Heart left ventricle (tissue), 16 donors: ENCODE data around the gene CTTNBP2NL. TPM values are rescaled to one million over a fixed set of nuclear protein-coding genes. Genes with fewer than 3 reads are reported as not detected.
"Not testable (repeated sequence)": the region's sequence is repeated elsewhere in the genome, so short reads cannot be mapped to it uniquely, and the experiment has no call there.

Experiments
- ATAC-seq, 4 donors: fragments of 200-7000 bp; cut with Tn5 transposase; one replicate each; pipeline ENCODE4 v1.9.1; 2020 to 2022; ENCODE audit warnings: moderate library complexity in 4 of 4, mild to moderate bottlenecking in 3 of 4, moderate number of reproducible peaks in 1 of 4
- DNase-seq, 5 donors: peaks; one replicate each; pipeline ENCODE4 v3.0.0-alpha.2; 2020
- H3K27ac ChIP-seq, 12 donors: fragments of 200-600 bp; sonication (generic) in 4 of 12; one replicate each; pipeline versions ENCODE4 v1.5.0 to v1.8.0; 2016 to 2022; ENCODE audit warnings: mild to moderate bottlenecking in 2 of 12
- H3K27me3 ChIP-seq, 9 donors: fragments of 200-600 bp; sonication (generic) in 2 of 9; one replicate each; pipeline versions ENCODE4 v1.5.1 to v1.8.0; 2016 to 2022; ENCODE audit warnings: mild to moderate bottlenecking in 3 of 9
- H3K36me3 ChIP-seq, 9 donors: fragments of 200-600 bp; sonication (generic) in 2 of 9; one replicate each; pipeline versions ENCODE4 v1.5.0 to v1.8.0; 2018 to 2022; ENCODE audit warnings: mild to moderate bottlenecking in 2 of 9
- H3K4me1 ChIP-seq, 12 donors: fragments of 200-600 bp; sonication (generic) in 4 of 12; one replicate each; pipeline versions ENCODE4 v1.5.0 to v1.8.0; 2016 to 2022; ENCODE audit warnings: mild to moderate bottlenecking in 3 of 12
- H3K4me3 ChIP-seq, 12 donors: fragments of 200-600 bp; sonication (generic) in 4 of 12; one replicate each; pipeline versions ENCODE4 v1.5.0 to v1.8.0; 2017 to 2022; ENCODE audit warnings: mild to moderate bottlenecking in 9 of 12, moderate library complexity in 4 of 12
- H3K9me3 ChIP-seq, 12 donors: fragments of 200-600 bp; sonication (generic) in 4 of 12; one replicate each; pipeline versions ENCODE4 v1.5.0 to v1.8.0; 2016 to 2022; ENCODE audit warnings: mild to moderate bottlenecking in 1 of 12
- CTCF ChIP-seq, 12 donors: fragments of 200-600 bp; sonication (generic) in 4 of 12; IDR thresholded peaks; one replicate each; pipeline versions ENCODE4 v1.5.0 to v1.8.0; 2018 to 2022; ENCODE audit warnings: antibody characterized with exemption in 12 of 12, mild to moderate bottlenecking in 5 of 12
- POLR2A ChIP-seq, 2 donors: fragments of 450-650 bp; IDR thresholded peaks; one replicate each; pipeline ENCODE4 v1.6.1; 2017; ENCODE audit warnings: antibody characterized with exemption in 2 of 2, mild to moderate bottlenecking in 2 of 2, moderate library complexity in 2 of 2
- WGBS, 4 donors: extraction: QIAGEN DNeasy Blood & Tissue Kit in 2 of 4; methylation state at CpG; one replicate each; pipeline versions ENCODE4 v1.1.5 to v1.1.7; 2013 to 2018; 5-methylcytosine and 5-hydroxymethylcytosine counted together
- intact Hi-C, 10 donors: fragments of 100-400 bp; cut with DNase I; formaldehyde crosslinking; loops; one replicate each; pipeline versions ENCODE4 v1.11.1 to v1.14.2; 2022
- polyA plus RNA-seq, 2 donors: library from polyadenylated mRNA; stranded (reverse); fragments of 200-250 nt; gene quantifications; one replicate each; pipeline ENCODE4 v1.2.3, GENCODE V29; 2013
- total RNA-seq, 9 donors: library from RNA; depleted of rRNA in 2 of 9; stranded (reverse); fragments of >200 nt in 2 of 9; fragmentation: NEBNext Ultra II Directional in 3 of 9; extraction: Animal tissue kit (Norgen Biotek cat#: 25700) in 3 of 9; gene quantifications; one replicate each; pipeline versions ENCODE4 v1.1.0 to v1.2.4, GENCODE V29; 2016 to 2023
- donor health status: ischemic (EF 13 %, LVEDD 7.1; RV severe dilation, severe dysfunction).
- donor health status: healthy with polysubstance abuse.
- donor health status: DM: no; HTN: yes; CAD: no.
- donor health status: DM: no; HTN: no; CAD: no.
- donor health status: ischemic (EF 25% LVEDD 6.9; RV normal size, moderate dysfunction).
- donor health status: ischemic (EF 25% LVEDD 5.7; RV mildly dilated, moderate dysfunction).
- donor health status: healthy.
- donor health status: DM: yes; HTN: yes; CAD: no.
- donor health status: ischemic (EF 35%, LVEDD 5.7; RV mildly dilated, moderate dysfunction).
- donor health status: nonischemic (EF 11% LVEDD 7.7; RV severe dilation, severe dysfunction).
- donor health status: DM: yes; HTN: yes; CAD: no.
- donor health status: PGD.
- donor health status: ischemic (EF 29% LVEDD 5.4; RV normal size, mild dysfunction).
- donor health status: nonischemic (EF 23%, LVEDD 6.1; RV moderate dilation, normal function).

Gene CTTNBP2NL
- total and polyA plus RNA-seq, 11 donors: 4.6 to 22.8 (median 14.1) TPM

DNA sequence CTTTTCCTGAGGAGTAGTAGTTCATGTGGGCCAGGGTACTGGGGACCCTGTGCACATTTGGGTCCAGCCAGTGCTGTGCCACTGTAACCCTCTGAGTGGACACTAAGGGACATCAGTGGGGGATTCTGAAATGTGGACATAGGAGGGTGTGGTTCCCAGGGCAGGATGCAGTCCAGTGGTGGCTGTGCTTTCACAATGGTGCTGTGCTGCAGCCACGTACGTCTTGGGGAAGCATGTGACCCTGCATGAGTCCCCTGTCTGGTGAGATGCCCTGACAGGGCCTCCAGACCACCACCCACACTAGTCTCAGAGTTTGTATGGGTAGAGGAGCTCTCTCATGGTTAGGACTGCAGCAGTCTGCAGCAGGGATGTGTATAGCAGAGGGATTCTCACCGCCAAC is 75.0 kb downstream of the CTTNBP2NL start:
- Histone ChIP-seq H3K27me3 (no peaks in the 10 kb centered on the region), H3K27ac (no peak overlapping the region), H3K4me3 (no peak overlapping the region), H3K36me3 (no peaks in the 10 kb centered on the region), H3K9me3 (no peaks in the 10 kb centered on the region), H3K4me1 (peaks cover 0 to 13% (median 6%) of the 10 kb centered on the region in 12 donors)
- TF ChIP-seq CTCF (IDR thresholded peaks at IDR 0.05): no peak
- no peak for TF ChIP-seq POLR2A (IDR thresholded peaks at IDR 0.05)
- ATAC-seq (no peak), DNase-seq (no peak)
- 58 to 76% (median 66%) methylated on average over 2 to 3 of the region's 3 CpGs for WGBS, 4 donors
- intact Hi-C loops: no loop called here

DNA sequence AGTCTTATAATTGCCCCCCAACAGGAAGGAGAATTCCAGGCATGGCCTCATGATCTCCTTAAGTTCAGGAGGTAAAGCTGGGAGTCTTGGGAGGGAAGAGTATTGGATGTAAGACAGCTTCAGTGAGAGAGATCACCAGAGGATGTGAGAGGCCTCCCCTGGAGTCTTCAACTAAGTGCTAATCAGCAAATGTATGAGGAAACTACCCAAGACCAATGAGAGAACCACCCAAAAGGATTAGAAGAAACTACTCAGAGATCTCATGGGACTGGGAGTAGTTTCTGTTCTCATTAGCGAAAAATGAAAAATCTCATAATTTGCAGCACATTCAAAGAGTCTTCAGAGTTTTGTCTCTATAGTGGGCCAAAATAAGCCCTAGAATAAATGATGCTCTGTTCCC is 76.1 kb downstream of the CTTNBP2NL start:
- no peak overlapping the region for H3K4me3 ChIP-seq
- peaks cover 0 to 9% (median 0%) of the 10 kb centered on the region in 9 donors for H3K36me3 ChIP-seq
- H3K9me3 ChIP-seq: peaks cover 0 to 10% (median 4%) of the 10 kb centered on the region in 12 donors
- no peaks in the 10 kb centered on the region for H3K27me3 ChIP-seq
- DNase-seq (no peak), ATAC-seq (no peak)
- no peak for TF ChIP-seq CTCF (IDR thresholded peaks at IDR 0.05)
- TF ChIP-seq POLR2A (IDR thresholded peaks at IDR 0.05): no peak
- H3K27ac ChIP-seq: no peak overlapping the region
- WGBS, 4 donors: 88 to 92% (median 89%) methylated on average over 1 of the region's 1 CpG
- peaks cover 0 to 1% (median 0%) of the 10 kb centered on the region in 12 donors for H3K4me1 ChIP-seq
- intact Hi-C loops: no loop called here

GRCh38 chr1:112477550-112477949 is 81.5 kb downstream of the CTTNBP2NL start:
- Histone ChIP-seq H3K36me3 (peaks cover 0 to 11% (median 0%) of the 10 kb centered on the region in 9 donors), H3K4me1 (no peaks in the 10 kb centered on the region), H3K4me3 (no peak overlapping the region), H3K9me3 (peaks cover 0 to 32% (median 18%) of the 10 kb centered on the region in 12 donors), H3K27me3 (no peaks in the 10 kb centered on the region), H3K27ac (no peak overlapping the region)
- intact Hi-C loops: no loop called here
- no peak for DNase-seq
- ATAC-seq: no peak
- TF ChIP-seq CTCF (IDR thresholded peaks at IDR 0.05) (no peak), POLR2A (IDR thresholded peaks at IDR 0.05) (no peak)

- Histone ChIP-seq H3K4me1 (no peaks in the 10 kb centered on the region), H3K27ac (no peak overlapping the region), H3K9me3 (peaks cover 0 to 32% (median 18%) of the 10 kb centered on the region in 12 donors), H3K4me3 (no peak overlapping the region), H3K36me3 (peaks cover 0 to 11% (median 0%) of the 10 kb centered on the region in 9 donors), H3K27me3 (no peaks in the 10 kb centered on the region)
- WGBS, 4 donors: 88 to 99% (median 95%) methylated on average over 1 of the region's 1 CpG
- no peak for TF ChIP-seq CTCF (IDR thresholded peaks at IDR 0.05)
- no peak for TF ChIP-seq POLR2A (IDR thresholded peaks at IDR 0.05)
- DNase-seq (no peak), ATAC-seq (no peak)
- intact Hi-C loops: no loop called here
Observed at GRCh38 chr1:112478314-112478713, 82.3 kb downstream of the CTTNBP2NL start.

DNA sequence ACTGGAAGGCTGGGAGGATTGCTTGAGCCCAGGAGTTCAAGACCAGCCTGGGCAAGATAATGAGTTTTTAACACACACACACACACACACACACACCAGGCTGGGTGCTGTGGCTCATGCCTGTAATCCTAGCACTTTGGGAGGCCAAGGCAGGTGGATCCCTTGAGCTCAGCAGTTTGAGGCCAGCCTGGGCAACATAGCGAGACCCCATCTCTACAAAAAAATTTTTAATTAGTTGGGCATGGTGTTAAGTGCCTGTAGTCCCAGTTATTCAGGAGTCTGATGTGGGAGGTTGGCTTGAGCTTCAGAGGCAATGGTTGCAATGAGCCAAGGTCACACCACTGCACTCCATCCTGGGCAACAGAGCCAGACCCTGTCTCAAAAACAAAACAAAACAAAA is 90.0 kb downstream of the CTTNBP2NL start:
- H3K4me3 ChIP-seq, DNase-seq, ATAC-seq, intact Hi-C loops, H3K27me3 ChIP-seq, H3K36me3 ChIP-seq, H3K27ac ChIP-seq, H3K4me1 ChIP-seq, H3K9me3 ChIP-seq: not testable (repeated sequence)
- 96 to 100% (median 99%) methylated on average over 1 of the region's 1 CpG for WGBS, 4 donors

- H3K4me1 ChIP-seq, DNase-seq, intact Hi-C loops, H3K4me3 ChIP-seq, H3K36me3 ChIP-seq, ATAC-seq, H3K27ac ChIP-seq, H3K27me3 ChIP-seq, H3K9me3 ChIP-seq: not testable (repeated sequence)
- 87 to 95% (median 90%) methylated on average over 6 of the region's 6 CpGs for WGBS, 4 donors
Observed at GRCh38 chr1:112487686-112488085, 91.7 kb downstream of the CTTNBP2NL start.
